GM21381 (cell line): ENCODE measurements around the gene PRM3.
A peak's percentile ranks its signal among the peaks of the same experiment; 100 is the strongest.

ENCODE experiments used
- ATAC-seq: cut with Tn5 transposase; IDR thresholded peaks from one replicate; pipeline ENCODE4 v1.9.1; 2021; ENCODE audit warnings: mild to moderate bottlenecking, moderate library complexity; ENCODE audit not compliant: unreplicated experiment

Gene PRM3, protein sequence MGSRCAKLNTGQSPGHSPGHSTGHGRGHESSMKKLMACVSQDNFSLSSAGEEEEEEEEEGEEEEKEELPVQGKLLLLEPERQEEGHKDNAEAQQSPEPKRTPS

DNA sequence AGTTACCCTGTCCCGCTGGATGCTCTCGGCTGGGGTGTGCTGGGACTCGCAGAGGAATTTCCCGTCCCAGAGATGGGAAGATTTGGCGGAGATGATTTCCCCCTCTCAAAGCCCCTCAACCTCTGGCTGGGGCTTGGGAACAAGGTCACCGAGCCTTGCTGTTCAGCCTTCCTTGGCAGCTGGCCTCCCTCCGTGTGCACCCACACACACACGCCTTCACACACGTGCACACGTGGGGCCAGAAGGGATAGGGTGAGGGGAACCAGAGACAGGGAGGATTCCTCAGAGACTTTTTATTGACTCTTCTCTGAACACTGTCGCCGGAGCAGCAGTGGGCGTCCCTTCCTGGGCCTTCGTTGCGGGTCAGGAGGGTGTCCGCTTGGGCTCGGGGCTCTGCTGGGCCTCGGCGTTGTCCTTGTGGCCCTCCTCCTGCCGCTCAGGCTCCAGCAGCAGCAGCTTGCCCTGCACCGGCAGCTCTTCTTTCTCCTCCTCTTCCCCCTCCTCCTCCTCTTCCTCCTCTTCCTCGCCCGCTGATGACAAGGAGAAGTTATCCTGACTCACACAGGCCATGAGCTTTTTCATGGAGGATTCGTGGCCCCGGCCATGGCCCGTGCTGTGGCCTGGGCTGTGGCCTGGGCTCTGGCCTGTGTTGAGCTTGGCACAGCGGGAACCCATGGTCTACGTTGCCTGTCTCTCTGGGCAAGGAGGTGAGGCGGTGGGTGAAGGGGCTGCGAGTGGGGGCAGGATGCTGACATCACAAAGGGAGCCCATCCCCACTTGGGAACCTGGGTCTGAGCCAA lies at the start of gene PRM3:
Gene PRM3, minus strand, starts transcription at position 709 of the 800 bp plus-strand sequence. Its CDS starts 34 bp downstream, at position 675.
- ATAC-seq: no peak

DNA sequence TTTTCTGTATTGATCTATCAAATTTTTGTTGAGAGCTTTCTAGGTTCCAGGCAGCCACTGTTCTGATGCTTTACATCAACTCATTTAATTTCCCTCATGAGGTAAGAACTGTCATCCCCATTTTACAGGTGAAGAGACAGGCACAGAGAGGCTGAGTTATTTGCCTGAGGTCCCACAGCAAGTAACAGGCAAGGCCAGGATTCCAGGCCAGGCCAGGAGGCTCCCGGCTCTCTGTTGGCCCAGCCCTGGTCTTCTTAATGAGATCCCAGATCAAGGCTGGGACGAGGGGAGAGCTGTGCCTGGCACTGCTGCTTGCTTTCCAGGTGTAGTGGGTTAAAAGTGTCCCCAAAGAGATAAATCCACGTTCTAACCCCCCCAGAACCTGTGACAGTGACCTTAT lies 49.4 kb upstream of the PRM3 start:
- ATAC-seq: no peak

DNA sequence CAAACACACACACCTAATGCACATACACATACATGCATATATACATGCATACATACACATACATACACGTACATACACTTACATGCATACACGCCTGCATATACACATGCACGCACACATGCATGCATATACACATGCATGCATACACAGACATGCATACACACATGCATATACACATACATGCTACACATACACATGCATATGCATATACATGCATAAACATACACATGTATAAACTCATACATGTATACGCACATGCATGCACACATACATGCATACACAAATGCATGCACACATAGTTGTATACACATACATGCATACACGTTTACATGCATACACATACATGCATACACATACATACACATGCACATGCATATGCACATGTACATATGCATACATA lies 48.2 kb upstream of the PRM3 start:
- no peak for ATAC-seq

DNA sequence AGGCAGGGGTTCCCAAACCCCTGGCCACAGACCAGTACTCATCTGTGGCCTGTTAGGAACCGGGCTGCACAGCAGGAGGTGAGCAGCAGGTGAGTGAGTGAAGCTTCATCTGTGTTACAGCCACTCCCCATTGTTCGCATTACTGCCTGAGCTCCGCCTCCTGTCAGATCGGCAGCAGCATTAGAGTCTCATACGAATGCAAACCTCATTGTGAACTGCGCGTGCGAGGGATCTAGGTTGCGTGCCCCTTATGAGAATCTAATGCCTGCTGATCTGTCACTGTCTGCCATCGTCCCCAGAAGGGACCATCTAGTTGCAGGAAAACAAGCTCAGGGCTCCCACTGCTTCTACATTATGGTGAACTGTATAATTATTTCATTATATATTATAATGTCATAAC lies 46.7 kb upstream of the PRM3 start:
- no peak for ATAC-seq

DNA sequence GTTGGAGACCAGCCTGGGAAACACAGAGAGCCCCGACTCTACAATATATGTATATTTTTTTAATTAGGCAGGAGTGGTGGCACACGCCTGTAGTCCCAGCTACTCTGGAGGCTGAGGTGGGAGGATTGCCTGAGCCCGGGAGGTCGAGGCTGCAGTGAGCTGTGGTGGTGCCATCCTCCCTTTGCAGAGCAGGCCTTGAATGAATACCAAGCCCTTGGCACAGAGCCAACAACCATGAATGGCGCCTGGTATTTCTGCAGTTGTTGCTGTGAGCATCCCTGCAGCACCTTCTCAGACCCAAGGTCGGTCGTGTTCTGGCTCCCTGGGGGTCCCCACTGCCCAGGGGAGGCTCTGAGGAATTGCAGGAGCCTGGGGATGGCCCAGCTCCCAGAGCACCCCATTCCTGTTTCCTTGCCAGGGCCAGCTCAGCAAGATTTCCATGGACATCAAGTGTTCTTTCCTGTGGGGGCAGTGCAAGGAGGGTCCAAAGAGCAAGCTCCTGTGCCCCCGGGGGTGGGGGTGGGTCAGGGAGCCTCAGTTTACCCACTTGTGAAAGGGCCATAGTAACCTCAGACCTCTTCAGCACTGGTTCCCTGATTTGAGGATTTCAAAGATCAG lies 46.2 kb upstream of the PRM3 start:
- ATAC-seq: no peak

DNA sequence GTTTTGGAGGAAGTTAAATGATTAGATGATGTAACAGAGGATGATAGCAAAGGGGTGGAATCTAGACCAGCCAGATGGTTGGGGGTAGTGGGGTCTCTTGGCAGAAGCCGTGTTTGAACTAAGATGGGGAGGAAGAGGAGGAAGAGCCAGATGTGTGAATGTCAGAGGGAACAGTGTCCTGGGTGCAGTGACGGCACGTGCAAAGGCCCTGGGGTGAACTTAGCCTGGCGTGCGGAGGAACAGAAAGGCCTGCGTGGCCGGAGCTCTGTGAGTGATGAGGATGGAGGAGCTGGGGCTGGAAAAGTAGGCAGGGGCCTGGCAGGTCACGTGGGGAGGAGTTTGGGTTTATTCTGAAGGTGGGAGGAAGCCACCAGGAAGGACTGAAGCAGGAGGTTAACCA lies 45.4 kb upstream of the PRM3 start:
- no peak for ATAC-seq

DNA sequence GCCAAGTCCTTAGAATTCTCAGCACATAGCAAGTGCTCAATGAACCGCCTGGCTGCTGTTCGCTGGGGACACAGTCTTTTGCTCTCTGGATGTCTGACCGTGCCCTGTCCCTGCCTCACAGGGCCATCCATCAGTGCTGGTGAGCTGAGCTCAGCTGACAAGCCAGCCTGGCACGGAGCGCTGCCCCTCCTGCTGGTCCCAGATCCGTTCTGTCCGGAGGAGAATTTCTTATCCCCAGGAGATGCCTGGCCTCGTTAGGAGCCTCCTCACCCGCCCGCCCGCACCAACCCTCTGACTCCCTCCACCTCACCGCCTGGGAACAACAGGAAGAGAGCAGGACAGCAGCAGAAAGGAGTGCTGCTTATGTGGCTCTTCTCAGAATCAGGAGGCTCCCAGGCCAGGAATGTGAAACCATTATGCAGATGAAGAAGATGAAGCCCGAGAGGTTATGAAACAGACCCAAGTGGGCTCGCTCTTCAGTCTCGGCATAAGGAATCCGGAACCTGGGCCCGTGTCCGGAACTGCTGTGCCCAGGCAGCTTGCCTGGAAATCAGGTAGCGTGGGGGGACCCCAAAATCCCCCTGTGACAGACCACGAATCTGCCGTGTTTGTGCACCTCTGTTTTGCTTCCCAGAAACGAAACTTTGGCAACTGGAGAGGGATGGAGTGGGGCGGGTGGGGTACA lies 43.0 kb upstream of the PRM3 start:
- ATAC-seq: no peak

DNA sequence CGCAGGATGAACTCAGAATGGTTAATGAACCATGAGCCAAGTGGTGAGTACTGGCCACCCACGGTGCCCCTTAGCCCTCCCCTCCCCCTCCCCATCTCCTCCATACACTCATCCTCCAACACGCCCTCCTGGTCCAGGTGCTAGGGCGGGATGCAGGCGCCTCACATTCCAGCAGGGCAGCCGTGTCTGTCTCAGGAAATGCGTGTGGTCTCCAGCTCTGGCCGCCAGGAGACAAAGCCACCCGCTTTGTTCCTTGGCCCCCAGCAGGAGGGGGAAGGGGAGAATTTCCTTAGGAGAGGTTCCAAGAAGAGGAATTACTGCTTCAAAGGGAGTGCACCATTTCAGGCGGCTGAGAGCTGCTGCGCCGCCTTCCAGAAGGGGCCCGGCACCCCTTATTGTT lies 42.1 kb upstream of the PRM3 start:
- no peak for ATAC-seq

DNA sequence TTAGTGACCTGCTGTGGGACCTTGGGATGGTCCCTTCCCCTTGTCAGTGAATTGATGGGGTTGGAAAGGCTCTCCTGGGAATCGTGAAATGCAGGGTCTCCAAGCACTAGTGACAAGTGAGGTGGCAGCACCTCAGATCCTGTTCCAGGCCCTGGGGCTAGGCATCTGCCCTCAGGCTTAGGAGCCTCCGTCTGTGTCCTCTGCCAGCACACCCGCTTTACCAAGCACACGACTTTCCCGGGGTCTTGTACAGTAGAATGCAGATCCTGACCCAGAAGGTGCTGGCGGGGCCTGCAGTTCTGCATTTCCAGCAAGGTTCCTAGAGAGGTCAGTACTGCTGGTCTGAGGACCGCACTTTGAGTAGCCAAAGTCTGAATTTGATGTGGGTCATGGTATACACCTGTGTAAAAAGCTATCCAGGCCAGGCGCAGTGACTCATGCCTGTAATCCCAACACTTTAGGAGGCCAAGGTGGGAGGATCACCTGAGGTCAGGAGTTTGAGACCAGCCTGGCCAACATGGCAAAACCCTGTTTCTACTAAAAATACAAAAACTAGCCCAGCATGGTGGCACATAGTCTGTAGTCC lies 41.0 kb upstream of the PRM3 start:
- ATAC-seq: no peak

DNA sequence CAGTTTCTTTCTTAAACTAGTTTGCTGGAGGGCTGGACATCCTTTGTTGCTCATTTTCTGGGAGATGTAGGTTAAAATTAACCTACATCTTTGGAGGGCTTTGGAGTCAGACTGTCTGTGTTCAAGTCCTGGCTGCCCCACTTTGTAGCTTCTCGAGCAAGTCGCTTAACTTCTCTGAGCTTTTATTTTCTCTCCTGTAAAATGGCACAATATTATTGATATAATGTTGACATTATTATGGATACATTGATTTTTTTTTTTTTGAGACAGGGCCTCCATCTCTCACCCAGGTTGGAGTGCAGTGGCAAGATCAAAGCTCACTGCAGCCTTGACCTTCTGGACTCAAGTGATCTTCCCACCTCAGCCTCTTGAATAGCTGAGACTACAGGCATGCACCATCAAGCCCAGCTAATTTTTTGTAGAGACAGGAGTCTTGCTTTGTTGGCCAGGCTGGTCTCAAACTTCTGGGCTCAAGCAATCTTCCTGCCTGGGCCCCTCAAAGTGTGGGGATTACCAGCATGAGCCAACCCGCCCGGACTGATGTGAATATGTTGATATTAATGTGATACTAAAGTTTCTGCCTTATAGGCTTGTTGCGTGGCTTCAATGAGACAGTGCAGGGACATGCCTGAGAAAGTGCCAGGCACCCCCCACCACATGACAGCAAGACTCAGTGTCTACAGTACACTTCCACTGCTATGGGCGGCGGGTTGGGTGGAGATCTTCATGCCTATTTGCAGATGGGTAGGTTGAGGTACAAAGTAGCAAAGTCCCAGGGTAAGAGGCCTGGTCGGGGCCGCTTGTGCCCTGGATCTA lies 40.3 kb upstream of the PRM3 start:
- no peak for ATAC-seq

DNA sequence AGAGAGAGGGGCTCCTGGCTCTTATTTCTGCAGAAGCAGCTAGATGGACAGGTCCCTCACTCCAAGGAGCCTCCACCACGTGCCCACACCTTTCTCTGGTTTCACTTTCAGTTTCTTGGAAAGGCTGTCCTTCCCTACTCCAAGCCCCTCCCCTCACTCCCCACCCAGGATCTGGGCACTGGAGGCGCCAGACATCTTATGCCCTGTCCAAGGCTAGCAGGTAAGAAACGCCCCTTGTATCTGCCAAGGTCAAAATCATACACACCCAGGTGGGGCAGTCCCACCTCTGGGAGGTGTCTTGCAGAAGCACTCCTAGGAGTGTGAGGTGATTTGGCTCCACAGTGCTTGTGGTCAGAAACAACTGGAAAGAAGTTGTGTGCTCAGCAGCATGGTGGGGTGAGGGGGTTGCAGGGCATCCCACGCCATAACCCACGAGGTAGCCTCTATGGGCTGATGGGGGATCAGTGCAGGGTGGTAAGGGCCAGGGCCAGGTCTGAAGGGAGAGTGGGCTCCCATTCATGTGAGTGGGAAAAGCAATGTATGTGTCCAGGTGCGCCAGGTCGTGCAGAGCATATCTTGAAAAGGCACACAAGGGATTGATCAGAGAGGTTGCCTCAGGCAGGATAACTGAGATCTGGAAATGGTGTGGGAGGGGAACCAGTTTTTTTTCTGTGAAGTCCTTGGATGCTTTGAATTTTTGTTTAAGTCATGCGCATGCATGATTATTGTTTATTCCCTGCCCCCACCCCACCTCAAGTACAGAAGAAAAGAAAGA lies 39.5 kb upstream of the PRM3 start:
- no peak for ATAC-seq

DNA sequence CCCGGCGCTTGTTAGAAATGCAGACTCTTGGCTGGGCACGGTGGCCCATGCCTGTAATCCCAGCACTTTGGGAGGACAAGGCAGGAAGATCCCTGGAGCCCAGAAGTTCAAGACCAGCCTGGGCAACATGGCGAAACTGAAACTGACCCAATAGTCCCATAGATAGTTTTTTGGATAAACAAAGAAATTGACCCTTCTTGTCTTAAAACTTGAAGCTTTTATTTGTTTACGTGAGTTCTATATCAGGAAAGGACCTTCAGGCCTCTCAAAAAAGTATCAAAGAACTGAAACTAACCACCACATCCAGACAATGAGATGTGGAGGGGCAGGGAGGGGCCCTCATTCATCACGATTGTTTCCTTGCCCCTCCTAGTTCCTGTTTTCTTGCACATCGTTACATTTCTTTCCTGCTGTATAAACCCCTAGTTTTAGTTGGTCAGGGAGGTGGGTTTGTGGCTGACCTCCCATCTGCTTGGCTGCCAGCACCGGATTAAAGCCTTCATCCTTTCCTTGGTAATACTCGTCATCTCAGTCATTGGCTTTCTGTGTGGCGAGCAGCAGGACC lies 37.6 kb upstream of the PRM3 start:
- peak; percentile 35 for ATAC-seq

DNA sequence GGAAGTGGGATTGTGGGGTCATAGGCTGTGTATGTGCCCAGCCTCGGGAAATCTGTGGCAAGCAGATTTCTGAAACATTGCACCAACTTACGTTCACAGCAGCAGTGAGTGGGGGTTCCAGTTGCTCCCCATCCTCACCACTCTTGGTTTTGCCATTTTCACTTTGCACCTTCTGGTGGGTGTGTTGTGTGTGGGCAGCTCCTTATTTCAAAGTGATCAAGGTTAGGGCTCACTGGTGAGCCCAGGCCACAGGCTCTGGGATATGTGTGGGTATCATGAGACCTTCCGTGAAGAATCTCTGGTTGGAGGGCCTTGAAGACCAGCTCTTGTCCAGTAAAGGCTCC lies 37.2 kb upstream of the PRM3 start:
- no peak for ATAC-seq

DNA sequence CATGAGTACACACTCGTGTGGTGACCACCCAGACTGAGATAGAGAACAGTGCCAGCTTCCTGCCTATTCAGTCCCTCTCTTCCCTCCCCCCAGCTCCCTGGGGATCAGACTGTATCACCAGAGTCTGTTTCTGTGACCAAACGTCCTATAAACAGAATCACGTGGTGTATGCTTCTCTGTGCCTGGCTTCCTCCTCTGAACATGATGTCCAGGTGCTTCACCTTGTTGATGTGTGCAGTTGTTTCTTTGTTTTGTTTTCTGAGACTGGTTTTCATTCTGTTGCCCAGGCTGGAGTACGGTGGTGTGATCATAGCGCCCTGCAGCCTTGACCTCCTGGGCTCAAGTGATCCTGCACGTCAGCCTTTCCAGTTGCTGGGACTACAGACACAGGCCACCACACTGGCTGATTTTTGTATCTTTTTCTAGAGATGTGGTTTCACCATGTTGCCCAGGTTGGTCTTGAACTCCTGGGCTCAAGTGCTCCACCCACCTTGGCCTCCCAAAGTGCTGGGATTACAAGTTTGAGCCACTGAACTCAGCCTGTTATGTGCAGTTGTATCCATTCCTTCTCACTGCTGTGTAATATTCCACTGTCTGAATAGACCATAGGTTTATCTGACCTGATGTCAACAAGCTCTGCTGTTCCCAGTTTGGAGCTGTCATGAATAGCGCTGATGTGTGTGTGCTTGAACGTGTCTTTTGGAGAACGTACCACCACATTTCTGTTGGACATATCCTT lies 36.6 kb upstream of the PRM3 start:
- peak; percentile 38 for ATAC-seq

DNA sequence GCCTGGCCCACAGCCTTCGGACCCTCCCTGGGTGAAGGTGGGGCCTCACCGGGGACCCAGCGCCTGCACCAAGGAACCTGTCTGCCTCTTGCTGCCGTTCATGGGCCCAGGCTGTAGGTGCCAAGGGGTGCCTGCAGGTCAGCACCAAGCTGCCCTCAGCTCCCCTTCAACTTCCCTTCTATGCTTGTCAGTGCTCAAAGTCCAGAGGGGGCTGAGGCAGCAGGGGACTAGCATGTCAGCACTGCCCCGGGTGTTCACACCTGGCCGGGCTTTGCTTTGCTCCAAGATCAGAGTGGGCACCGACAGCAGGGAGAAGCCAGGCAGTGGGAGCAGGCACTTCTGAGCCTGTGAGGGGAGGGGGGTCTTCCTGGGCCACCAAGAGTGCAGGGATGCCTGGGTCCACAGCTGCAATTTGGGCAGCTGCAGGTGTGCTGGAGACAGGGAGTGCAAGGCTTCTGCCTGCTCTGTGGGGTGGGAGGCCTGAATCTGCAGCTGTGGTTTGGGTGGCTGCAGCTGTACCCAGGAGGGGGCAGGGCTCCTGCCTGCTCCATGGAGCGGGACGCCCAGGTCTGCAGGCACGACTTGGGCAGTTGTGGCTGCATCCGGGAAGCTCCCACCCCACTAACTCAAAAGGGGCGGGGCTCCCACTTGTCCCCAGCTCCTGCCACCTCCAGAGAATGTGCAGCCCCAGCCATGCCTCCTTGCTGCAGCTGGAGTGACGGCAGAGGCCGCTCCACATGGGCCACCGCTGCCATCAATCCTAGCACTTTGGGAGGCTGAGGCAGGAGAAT lies 35.3 kb upstream of the PRM3 start:
- no peak for ATAC-seq

DNA sequence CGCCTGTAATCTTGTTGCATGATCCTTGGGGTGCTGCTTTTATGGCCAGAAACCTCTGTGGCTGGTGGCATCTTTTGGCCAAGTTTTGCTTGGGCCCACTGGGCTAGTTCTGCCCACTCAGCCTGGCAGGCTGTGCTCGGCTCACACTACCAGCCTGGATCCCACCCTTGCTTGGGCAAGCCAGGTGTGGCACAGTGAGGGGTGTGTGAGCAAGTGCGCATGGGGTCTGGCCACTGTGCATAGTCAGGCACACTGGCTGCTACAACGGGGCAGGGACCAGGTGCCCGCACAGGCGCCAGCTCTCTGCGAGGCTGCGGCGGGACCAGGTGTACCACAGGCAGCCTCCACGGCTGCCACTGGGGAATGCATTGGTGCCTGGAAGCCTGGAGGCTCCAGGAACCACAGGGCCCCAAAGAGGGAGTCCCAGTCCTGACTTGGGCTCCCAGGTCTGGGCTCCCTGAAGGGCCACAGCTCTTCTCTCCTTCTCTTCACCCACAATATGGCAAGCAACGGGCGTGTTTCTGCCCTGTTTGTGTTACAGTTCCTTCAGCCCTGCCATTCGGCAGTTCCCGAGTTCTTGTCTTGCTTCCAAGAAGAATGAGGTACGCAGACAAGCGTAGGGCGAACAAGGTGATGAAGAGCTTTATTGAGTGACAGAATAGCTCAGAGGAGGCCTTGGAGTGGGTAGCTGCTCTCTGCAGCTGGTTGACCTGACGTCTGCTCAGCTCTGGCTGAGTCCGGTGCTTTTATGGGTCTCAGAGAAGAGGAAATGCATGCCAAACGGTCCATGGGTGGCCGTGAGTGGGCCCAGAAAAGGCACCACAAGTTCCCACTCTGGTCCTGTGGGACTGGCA lies 34.4 kb upstream of the PRM3 start:
- no peak for ATAC-seq

DNA sequence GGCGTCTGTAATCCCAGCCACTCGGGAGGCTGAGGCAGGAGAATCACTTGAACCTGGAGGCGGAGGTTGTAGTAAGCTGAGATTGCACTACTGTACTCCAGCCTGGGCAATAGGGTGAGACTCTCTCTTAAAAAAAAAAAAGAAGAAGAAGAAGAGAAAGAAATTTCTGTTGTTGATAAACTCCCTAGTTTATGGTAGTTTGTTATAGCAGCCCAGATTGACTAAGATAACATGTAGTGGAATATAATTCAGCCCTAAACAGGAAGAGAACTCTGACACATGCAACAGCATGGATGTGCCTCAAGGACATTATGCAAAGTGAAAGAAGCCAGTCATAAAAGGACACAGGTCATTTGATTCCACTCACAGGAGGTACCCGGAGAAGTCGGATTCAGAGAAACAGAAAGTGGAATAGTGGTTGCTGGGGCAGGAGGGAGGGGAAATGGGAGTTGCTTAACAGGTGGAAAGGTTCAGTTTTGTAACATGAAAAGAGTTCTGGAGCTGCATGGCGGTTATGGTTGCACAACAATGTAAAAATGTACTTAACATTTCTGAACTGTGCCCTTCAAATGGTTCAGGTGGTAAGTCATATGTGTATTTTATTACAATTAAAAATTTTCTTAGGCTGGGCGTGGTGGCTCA lies 33.7 kb upstream of the PRM3 start:
- ATAC-seq: no peak
